Neural cell (in vitro differentiated cells): ENCODE results near the gene ARL6IP1. TPM values are rescaled to one million over a fixed set of nuclear protein-coding genes. Genes with fewer than 3 reads are reported as not detected.

ENCODE experiments used
- H2AFZ ChIP-seq: fragments of 200-600, 300-800 bp; sonication (generic), shearing (Covaris generic); 2 replicates; pipeline ENCODE4 v1.6.0; 2014; ENCODE audit warnings: low read depth, mild to moderate bottlenecking, antibody characterized with exemption, low read length, moderate library complexity
- H3F3A ChIP-seq: fragments of 200-600 bp; shearing (Covaris generic); 2 replicates; pipeline ENCODE4 v1.6.1; 2016; ENCODE audit warnings: mild to moderate bottlenecking, moderate library complexity, mixed read lengths, antibody characterized with exemption, low read length; ENCODE audit not compliant: insufficient read depth, poor library complexity, severe bottlenecking
- H3K27ac ChIP-seq: fragments of 200-600, 300-800 bp; sonication (generic), shearing (Covaris generic); 2 replicates; pipeline ENCODE4 v1.5.1; 2014; ENCODE audit warnings: mild to moderate bottlenecking, low read length, moderate library complexity
- H3K27me3 ChIP-seq: fragments of 300-800, 200-600 bp; sonication (generic), shearing (Covaris generic); 2 replicates; pipeline ENCODE4 v1.6.0; 2014; ENCODE audit warnings: mild to moderate bottlenecking, low read depth, low read length, moderate library complexity; ENCODE audit not compliant: insufficient read depth
- H3K36me3 ChIP-seq: fragments of 300-800, 200-600 bp; sonication (generic), shearing (Covaris generic); 2 replicates; pipeline ENCODE4 v1.5.1; 2014; ENCODE audit warnings: mild to moderate bottlenecking, antibody characterized with exemption, low read length, moderate library complexity; ENCODE audit not compliant: insufficient read depth
- H3K4me2 ChIP-seq: fragments of 300-800, 200-600 bp; sonication (generic), shearing (Covaris generic); 2 replicates; pipeline ENCODE4 v1.6.0; 2014; ENCODE audit warnings: mild to moderate bottlenecking, low read length
- H3K4me3 ChIP-seq: fragments of 300-800, 200-600 bp; sonication (generic), shearing (Covaris generic); 2 replicates; pipeline ENCODE4 v1.5.1; 2014; ENCODE audit warnings: mild to moderate bottlenecking, low read length, moderate library complexity
- H3K79me2 ChIP-seq: fragments of 200-600 bp; shearing (Covaris generic); replicated peaks from 2 replicates; pipeline ENCODE4 v1.6.0; 2014; ENCODE audit warnings: mild to moderate bottlenecking, low read length, moderate library complexity; ENCODE audit not compliant: insufficient read depth
- H3K9ac ChIP-seq: fragments of 300-800, 200-600 bp; sonication (generic), shearing (Covaris generic); 2 replicates; pipeline ENCODE4 v1.6.1; 2016; ENCODE audit warnings: mild to moderate bottlenecking, low read length, mixed read lengths
- H3K9me2 ChIP-seq: fragments of 200-600 bp; shearing (Covaris generic); 2 replicates; pipeline ENCODE4 v1.6.1; 2016; ENCODE audit warnings: mild to moderate bottlenecking, low read length, mixed read lengths; ENCODE audit not compliant: insufficient read depth
- H3K9me3 ChIP-seq: fragments of 200-600, 300-800 bp; sonication (generic), shearing (Covaris generic); 2 replicates; pipeline ENCODE4 v1.6.1; 2016; ENCODE audit warnings: mild to moderate bottlenecking, mixed run types, low read length, moderate library complexity, mixed read lengths
- H4K20me1 ChIP-seq: fragments of 200-600 bp; shearing (Covaris generic); 2 replicates; pipeline ENCODE4 v1.6.1; 2016; ENCODE audit warnings: mild to moderate bottlenecking, mixed run types; ENCODE audit not compliant: insufficient read depth
- EP300 ChIP-seq: fragments of 450-650 bp; conservative IDR thresholded peaks from 2 replicates; pipeline ENCODE4 v1.6.1; 2014; ENCODE audit warnings: antibody characterized with exemption, mild to moderate bottlenecking, moderate library complexity; ENCODE audit not compliant: poor library complexity, severe bottlenecking
- EZH2 ChIP-seq: fragments of 200-600, 300-800 bp; shearing (Covaris generic), sonication (generic); IDR thresholded peaks from 2 replicates; pipeline ENCODE4 v1.6.1; 2014; ENCODE audit warnings: antibody characterized with exemption, low read length, borderline replicate concordance, mild to moderate bottlenecking; ENCODE audit not compliant: insufficient read depth, poor library complexity, severe bottlenecking
- MXI1 ChIP-seq: fragments of 450-650 bp; conservative IDR thresholded peaks from 2 replicates; pipeline ENCODE4 v1.6.1; 2014; ENCODE audit warnings: antibody characterized with exemption, mild to moderate bottlenecking; ENCODE audit not compliant: poor library complexity, severe bottlenecking
- POLR2AphosphoS5 ChIP-seq: IDR thresholded peaks from 2 replicates; pipeline ENCODE4 v1.6.1; 2012
- RAD21 ChIP-seq: fragments of 450-650 bp; conservative IDR thresholded peaks from 2 replicates; pipeline ENCODE4 v1.6.1; 2014; ENCODE audit warnings: antibody characterized with exemption, mild to moderate bottlenecking, moderate library complexity
- SMC3 ChIP-seq: fragments of 450-650 bp; conservative IDR thresholded peaks from 2 replicates; pipeline ENCODE4 v1.6.1; 2014; ENCODE audit warnings: antibody characterized with exemption, mild to moderate bottlenecking, moderate library complexity; ENCODE audit not compliant: poor library complexity
- TAF1 ChIP-seq: IDR thresholded peaks from 2 replicates; pipeline ENCODE4 v1.6.1; 2012; ENCODE audit warnings: low read depth
- polyA plus RNA-seq: library from polyadenylated mRNA; depleted of rRNA; stranded (reverse); fragments of >200 nt; gene quantifications from 2 replicates; pipeline ENCODE4 v1.2.3, GENCODE V29; 2014
- TF ChIP-seq, protein P1 (sequence below): IDR thresholded peaks from 2 replicates; pipeline ENCODE4 v1.6.1; 2012; ENCODE audit warnings: borderline replicate concordance
- TF ChIP-seq, protein P2 (sequence below): fragments of 450-650 bp; IDR thresholded peaks from 2 replicates; pipeline ENCODE4 v1.5.1; 2014; ENCODE audit warnings: antibody characterized with exemption, mild to moderate bottlenecking, moderate library complexity; ENCODE audit not compliant: poor library complexity, severe bottlenecking

ARL6IP1 gene
- polyA plus RNA-seq, 1 donor from 2014 or later, result 556 TPM

DNA sequence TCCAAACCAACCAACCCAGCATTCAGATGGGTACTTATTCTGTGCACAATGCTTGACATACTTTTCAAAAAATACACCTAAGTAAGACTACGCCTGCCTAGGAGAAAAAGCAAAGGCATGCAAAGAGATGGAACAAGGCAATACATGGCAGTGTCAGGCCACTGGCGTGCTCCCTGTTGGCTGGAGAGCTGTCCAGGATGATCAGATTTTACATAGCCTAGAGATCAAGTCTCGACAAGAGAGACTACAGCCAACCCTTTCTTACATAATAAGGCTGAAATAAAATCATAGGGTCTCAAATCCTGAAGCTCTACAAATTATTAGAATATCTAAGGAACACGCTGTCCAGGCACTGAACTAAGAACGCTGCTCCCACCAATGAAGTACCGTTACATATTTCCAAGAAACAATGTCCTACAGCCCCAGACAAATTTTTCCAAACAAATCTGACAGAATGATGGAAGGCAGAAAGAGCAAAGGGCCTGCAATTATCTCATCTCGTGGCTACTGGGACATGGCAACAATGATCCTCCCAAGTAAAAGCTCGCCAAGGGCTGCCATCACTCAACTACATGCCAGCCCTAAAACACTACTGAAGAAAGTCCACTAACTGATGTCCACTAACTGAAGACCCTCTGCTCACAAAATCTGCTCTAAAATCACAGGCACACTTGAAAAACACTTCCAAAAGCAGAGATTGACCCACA, 16.3 kb downstream of the ARL6IP1 start:
- TF ChIP-seq SMC3 (no peak), TAF1 (no peak), MXI1 (no peak), EP300 (no peak), RAD21 (no peak), EZH2 (no peak), POLR2AphosphoS5 (no peak)
- TF ChIP-seq, protein P1, sequence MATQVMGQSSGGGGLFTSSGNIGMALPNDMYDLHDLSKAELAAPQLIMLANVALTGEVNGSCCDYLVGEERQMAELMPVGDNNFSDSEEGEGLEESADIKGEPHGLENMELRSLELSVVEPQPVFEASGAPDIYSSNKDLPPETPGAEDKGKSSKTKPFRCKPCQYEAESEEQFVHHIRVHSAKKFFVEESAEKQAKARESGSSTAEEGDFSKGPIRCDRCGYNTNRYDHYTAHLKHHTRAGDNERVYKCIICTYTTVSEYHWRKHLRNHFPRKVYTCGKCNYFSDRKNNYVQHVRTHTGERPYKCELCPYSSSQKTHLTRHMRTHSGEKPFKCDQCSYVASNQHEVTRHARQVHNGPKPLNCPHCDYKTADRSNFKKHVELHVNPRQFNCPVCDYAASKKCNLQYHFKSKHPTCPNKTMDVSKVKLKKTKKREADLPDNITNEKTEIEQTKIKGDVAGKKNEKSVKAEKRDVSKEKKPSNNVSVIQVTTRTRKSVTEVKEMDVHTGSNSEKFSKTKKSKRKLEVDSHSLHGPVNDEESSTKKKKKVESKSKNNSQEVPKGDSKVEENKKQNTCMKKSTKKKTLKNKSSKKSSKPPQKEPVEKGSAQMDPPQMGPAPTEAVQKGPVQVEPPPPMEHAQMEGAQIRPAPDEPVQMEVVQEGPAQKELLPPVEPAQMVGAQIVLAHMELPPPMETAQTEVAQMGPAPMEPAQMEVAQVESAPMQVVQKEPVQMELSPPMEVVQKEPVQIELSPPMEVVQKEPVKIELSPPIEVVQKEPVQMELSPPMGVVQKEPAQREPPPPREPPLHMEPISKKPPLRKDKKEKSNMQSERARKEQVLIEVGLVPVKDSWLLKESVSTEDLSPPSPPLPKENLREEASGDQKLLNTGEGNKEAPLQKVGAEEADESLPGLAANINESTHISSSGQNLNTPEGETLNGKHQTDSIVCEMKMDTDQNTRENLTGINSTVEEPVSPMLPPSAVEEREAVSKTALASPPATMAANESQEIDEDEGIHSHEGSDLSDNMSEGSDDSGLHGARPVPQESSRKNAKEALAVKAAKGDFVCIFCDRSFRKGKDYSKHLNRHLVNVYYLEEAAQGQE, result no peak
- TF ChIP-seq, protein P2, sequence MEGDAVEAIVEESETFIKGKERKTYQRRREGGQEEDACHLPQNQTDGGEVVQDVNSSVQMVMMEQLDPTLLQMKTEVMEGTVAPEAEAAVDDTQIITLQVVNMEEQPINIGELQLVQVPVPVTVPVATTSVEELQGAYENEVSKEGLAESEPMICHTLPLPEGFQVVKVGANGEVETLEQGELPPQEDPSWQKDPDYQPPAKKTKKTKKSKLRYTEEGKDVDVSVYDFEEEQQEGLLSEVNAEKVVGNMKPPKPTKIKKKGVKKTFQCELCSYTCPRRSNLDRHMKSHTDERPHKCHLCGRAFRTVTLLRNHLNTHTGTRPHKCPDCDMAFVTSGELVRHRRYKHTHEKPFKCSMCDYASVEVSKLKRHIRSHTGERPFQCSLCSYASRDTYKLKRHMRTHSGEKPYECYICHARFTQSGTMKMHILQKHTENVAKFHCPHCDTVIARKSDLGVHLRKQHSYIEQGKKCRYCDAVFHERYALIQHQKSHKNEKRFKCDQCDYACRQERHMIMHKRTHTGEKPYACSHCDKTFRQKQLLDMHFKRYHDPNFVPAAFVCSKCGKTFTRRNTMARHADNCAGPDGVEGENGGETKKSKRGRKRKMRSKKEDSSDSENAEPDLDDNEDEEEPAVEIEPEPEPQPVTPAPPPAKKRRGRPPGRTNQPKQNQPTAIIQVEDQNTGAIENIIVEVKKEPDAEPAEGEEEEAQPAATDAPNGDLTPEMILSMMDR, result no peak
- Histone ChIP-seq H3K9me3 (no peaks in the 10 kb centered on the region), H3K9ac (no peak overlapping the region), H4K20me1 (peaks cover 19% of the 10 kb centered on the region), H3K27ac (no peak overlapping the region), H3K4me3 (peak overlapping the region; percentile 22), H3K79me2 (peaks cover 47% of the 10 kb centered on the region), H3F3A (no peaks in the 10 kb centered on the region), H3K9me2 (no peaks in the 10 kb centered on the region), H3K4me2 (no peak overlapping the region), H2AFZ (no peak overlapping the region), H3K36me3 (peaks cover 4% of the 10 kb centered on the region), H3K27me3 (no peaks in the 10 kb centered on the region)

DNA sequence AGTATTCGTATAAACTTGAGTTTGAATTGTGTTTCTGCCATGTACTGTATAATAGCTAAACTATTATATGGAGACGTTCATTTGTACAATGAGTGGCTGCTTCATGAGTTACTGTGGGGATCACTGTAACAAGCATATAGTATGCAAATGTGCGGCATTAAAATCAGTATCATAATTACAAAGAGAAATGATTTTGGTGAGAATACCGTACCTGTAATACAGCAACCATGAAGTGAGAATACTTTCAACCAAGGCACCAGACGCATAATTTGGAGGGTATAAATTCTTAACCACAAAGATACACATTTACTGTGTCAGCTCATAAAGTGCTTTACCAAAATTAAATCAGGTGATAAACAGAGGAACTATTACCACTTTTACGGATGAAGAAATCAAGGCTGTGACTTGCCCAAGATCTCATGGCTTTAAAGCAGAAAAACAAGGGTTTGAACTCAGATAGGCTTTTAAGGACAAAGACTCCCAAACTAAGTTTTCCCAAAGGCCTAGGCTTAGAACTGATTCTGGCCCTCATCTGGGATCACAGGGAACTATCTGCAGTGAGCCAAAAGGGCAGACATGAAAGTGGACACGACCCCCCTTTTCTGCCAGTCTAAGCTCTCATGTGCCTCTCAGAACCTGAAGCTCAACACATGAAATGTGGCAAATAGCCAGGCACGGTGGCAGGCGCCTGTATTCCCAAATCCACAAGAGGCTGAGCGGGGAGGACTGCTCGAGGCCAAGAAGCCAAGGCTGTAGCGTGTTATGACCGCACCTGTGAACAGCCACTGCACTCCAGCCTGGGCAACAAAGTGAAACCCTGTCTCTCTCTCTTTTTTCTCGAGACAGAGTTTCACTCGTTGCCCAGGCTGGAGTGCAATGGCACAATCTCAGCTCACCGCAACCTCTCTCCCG, 17.7 kb downstream of the ARL6IP1 start:
- H3K27me3 ChIP-seq, result no peaks in the 10 kb centered on the region
- peaks cover 33% of the 10 kb centered on the region for H3K79me2 ChIP-seq
- TF ChIP-seq POLR2AphosphoS5, result no peak
- no peak for TF ChIP-seq MXI1
- no peak overlapping the region for H3K9ac ChIP-seq
- H4K20me1 ChIP-seq, result peaks cover 19% of the 10 kb centered on the region
- no peaks in the 10 kb centered on the region for H3K9me2 ChIP-seq
- no peak overlapping the region for H3K27ac ChIP-seq
- no peaks in the 10 kb centered on the region for H3K9me3 ChIP-seq
- H3K36me3 ChIP-seq, result peaks cover 4% of the 10 kb centered on the region
- no peaks in the 10 kb centered on the region for H3F3A ChIP-seq
- no peak overlapping the region for H3K4me2 ChIP-seq
- no peak overlapping the region for H2AFZ ChIP-seq
- no peak overlapping the region for H3K4me3 ChIP-seq
